Hindlimb muscle (tissue), 1 donor: Measurements from ENCODE around the gene ERGIC3. TPM values are rescaled to one million over a fixed set of nuclear protein-coding genes. Genes with fewer than 3 reads are reported as not detected.

Source experiments
- DNase-seq: peaks from one replicate; pipeline ENCODE4 v3.0.0-alpha.2; 2013
- polyA plus RNA-seq: library from polyadenylated mRNA; unstranded; fragments of 120-200 nt; gene quantifications from one replicate; pipeline ENCODE4 v1.2.1, GENCODE V29; 2013; ENCODE audit not compliant: insufficient read length

ERGIC3 gene
- polyA plus RNA-seq, 1 donor = 218 TPM

GRCh38 chr20:35598899-35599775 lies 57.3 kb downstream of the ERGIC3 start:
- no peak for DNase-seq

GRCh38 chr20:35599776-35600120 lies 57.9 kb downstream of the ERGIC3 start:
- no peak for DNase-seq

- no peak for DNase-seq
Measured at GRCh38 chr20:35600176-35600992, 58.5 kb downstream of the ERGIC3 start.

- DNase-seq = peak; percentile 92
Measured at GRCh38 chr20:35600993-35601973, 59.4 kb downstream of the ERGIC3 start.

GRCh38 chr20:35601990-35602389 lies 60.1 kb downstream of the ERGIC3 start:
- no peak for DNase-seq

- DNase-seq = no peak
Measured at GRCh38 chr20:35602851-35603495, 61.1 kb downstream of the ERGIC3 start.

GRCh38 chr20:35603695-35604448 lies 62.0 kb downstream of the ERGIC3 start:
- DNase-seq = no peak

GRCh38 chr20:35604449-35604747 lies 62.5 kb downstream of the ERGIC3 start:
- DNase-seq = no peak

- no peak for DNase-seq
Measured at GRCh38 chr20:35606127-35606526, 64.2 kb downstream of the ERGIC3 start.

Other genes with a start within 250 kb of the ERGIC3 start
- 0.17 TPM for gene FAM83C, start 249.7 kb upstream of the ERGIC3 start, polyA plus RNA-seq
- gene UQCC1, start 130.1 kb upstream of the ERGIC3 start, polyA plus RNA-seq = 42.2 TPM
- 0.19 TPM for gene GDF5, start 103.8 kb upstream of the ERGIC3 start, polyA plus RNA-seq
- 31.0 TPM for gene CEP250, start 86.5 kb upstream of the ERGIC3 start, polyA plus RNA-seq
- not detected for gene C20orf173, start 12.4 kb upstream of the ERGIC3 start, polyA plus RNA-seq
- gene SPAG4, start 73.8 kb downstream of the ERGIC3 start, polyA plus RNA-seq = 3.7 TPM
- 144 TPM for gene CPNE1, start 122.8 kb downstream of the ERGIC3 start, polyA plus RNA-seq
- 49.3 TPM for gene RBM12, start 122.8 kb downstream of the ERGIC3 start, polyA plus RNA-seq
- gene NFS1, start 157.3 kb downstream of the ERGIC3 start, polyA plus RNA-seq = 16.1 TPM
- 76.7 TPM for gene ROMO1, start 157.3 kb downstream of the ERGIC3 start, polyA plus RNA-seq
- 282 TPM for gene RBM39, start 200.2 kb downstream of the ERGIC3 start, polyA plus RNA-seq
- gene PHF20, start 229.9 kb downstream of the ERGIC3 start, polyA plus RNA-seq = 29.4 TPM